Measurements from ENCODE around the gene PCDHB15.

DNA sequence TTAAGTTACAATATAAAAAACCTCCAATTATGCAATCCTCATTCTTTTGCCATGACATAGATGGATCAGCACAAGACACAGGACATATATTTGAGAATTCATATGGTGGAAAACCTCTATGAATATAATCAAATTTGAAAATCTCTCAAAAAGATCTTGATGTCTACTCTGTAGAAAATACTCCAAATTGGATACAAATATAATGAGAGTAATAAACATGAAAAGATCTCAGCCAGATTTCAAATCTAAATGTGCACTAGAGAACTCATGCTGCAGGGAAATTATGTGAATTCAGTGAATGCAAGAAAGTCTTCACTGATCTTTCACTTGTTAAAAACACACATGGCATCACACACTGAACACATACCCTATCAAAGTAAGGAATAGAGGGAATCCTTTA, 13.8 kb downstream of the PCDHB15 start:
- TF ChIP-seq POLR2A (IDR thresholded peaks at IDR 0.05; ENCODE audit: low read length) (no peak), GATA1 (IDR thresholded peaks at IDR 0.05; ENCODE audit: low read depth, low read length) (no peak)
